AG10803 (cell line): ENCODE data around the gene PEG3.
"Not testable (repeated sequence)": the region's sequence is repeated elsewhere in the genome, so short reads cannot be mapped to it uniquely, and the experiment has no call there.

Experiments
- DNase-seq: peaks from one replicate; pipeline ENCODE4 v3.0.0; 2010; ENCODE audit warnings: low read depth
- H3K4me3 ChIP-seq: 2 replicates; pipeline ENCODE4 v1.5.1; 2011; ENCODE audit warnings: mild to moderate bottlenecking, low read length, control low read depth
- CTCF ChIP-seq: conservative IDR thresholded peaks from 2 replicates; pipeline ENCODE4 v1.5.1; 2011; ENCODE audit warnings: mild to moderate bottlenecking, low read length, control low read depth, inconsistent platforms

PEG3 gene

GRCh38 chr19:56858026-56858425 lies 17.5 kb upstream of the PEG3 start:
- no peak for DNase-seq
- no peak for TF ChIP-seq CTCF
- no peak overlapping the region for H3K4me3 ChIP-seq

GRCh38 chr19:56856822-56857221 lies 16.3 kb upstream of the PEG3 start:
- TF ChIP-seq CTCF: no peak
- no peak for DNase-seq
- no peak overlapping the region for H3K4me3 ChIP-seq

GRCh38 chr19:56852361-56852760 lies 11.8 kb upstream of the PEG3 start:
- not testable (repeated sequence) for DNase-seq, H3K4me3 ChIP-seq

- no peak overlapping the region for H3K4me3 ChIP-seq
- DNase-seq: no peak
- no peak for TF ChIP-seq CTCF
Observed at GRCh38 chr19:56848166-56848565, 7.6 kb upstream of the PEG3 start.

- no peak for DNase-seq
- no peak overlapping the region for H3K4me3 ChIP-seq
- TF ChIP-seq CTCF: no peak
Observed at GRCh38 chr19:56842412-56842811, 1.9 kb upstream of the PEG3 start.

- no peak overlapping the region for H3K4me3 ChIP-seq
- DNase-seq: no peak
- TF ChIP-seq CTCF: no peak
Observed at GRCh38 chr19:56841193-56841543, 642 bp upstream of the PEG3 start.

- H3K4me3 ChIP-seq: no peak overlapping the region
- peak; percentile 1 for DNase-seq
- no peak for TF ChIP-seq CTCF
Observed at GRCh38 chr19:56839652-56840450, 675 bp downstream of the PEG3 start.
